GM21526 (cell line): Measurements from ENCODE around the gene ST8SIA1.

Experiments
- ATAC-seq: cut with Tn5 transposase; IDR thresholded peaks from one replicate; pipeline ENCODE4 v1.9.1; 2021; ENCODE audit warnings: moderate library complexity; ENCODE audit not compliant: unreplicated experiment, low FRiP score

Gene ST8SIA1

GRCh38 chr12:22284871-22285270 lies 49.6 kb downstream of the ST8SIA1 start:
- ATAC-seq: no peak

- no peak for ATAC-seq
Measured at GRCh38 chr12:22283508-22283907, 51.0 kb downstream of the ST8SIA1 start.

- ATAC-seq: no peak
Measured at GRCh38 chr12:22283006-22283506, 51.5 kb downstream of the ST8SIA1 start.

GRCh38 chr12:22282283-22282682 lies 52.2 kb downstream of the ST8SIA1 start:
- ATAC-seq: no peak

- no peak for ATAC-seq
Measured at GRCh38 chr12:22276867-22277266, 57.6 kb downstream of the ST8SIA1 start.

- ATAC-seq: no peak
Measured at GRCh38 chr12:22276313-22276712, 58.2 kb downstream of the ST8SIA1 start.

- no peak for ATAC-seq
Measured at GRCh38 chr12:22275843-22276242, 58.7 kb downstream of the ST8SIA1 start.

GRCh38 chr12:22272335-22273151 lies 62.0 kb downstream of the ST8SIA1 start:
- no peak for ATAC-seq

GRCh38 chr12:22271023-22271422 lies 63.5 kb downstream of the ST8SIA1 start:
- ATAC-seq: no peak

- ATAC-seq: no peak
Measured at GRCh38 chr12:22268973-22269372, 65.5 kb downstream of the ST8SIA1 start.

GRCh38 chr12:22268406-22268805 lies 66.1 kb downstream of the ST8SIA1 start:
- ATAC-seq: no peak

- no peak for ATAC-seq
Measured at GRCh38 chr12:22266101-22266500, 68.4 kb downstream of the ST8SIA1 start.

- ATAC-seq: no peak
Measured at GRCh38 chr12:22264380-22264779, 70.1 kb downstream of the ST8SIA1 start.

- ATAC-seq: no peak
Measured at GRCh38 chr12:22262309-22262708, 72.2 kb downstream of the ST8SIA1 start.

- ATAC-seq: no peak
Measured at GRCh38 chr12:22257100-22257499, 77.4 kb downstream of the ST8SIA1 start.

- ATAC-seq: no peak
Measured at GRCh38 chr12:22256605-22257004, 77.9 kb downstream of the ST8SIA1 start.

- no peak for ATAC-seq
Measured at GRCh38 chr12:22256041-22256441, 78.5 kb downstream of the ST8SIA1 start.

GRCh38 chr12:22255097-22255496 lies 79.4 kb downstream of the ST8SIA1 start:
- ATAC-seq: no peak

GRCh38 chr12:22254478-22254877 lies 80.0 kb downstream of the ST8SIA1 start:
- ATAC-seq: no peak

- ATAC-seq: no peak
Measured at GRCh38 chr12:22252057-22252456, 82.5 kb downstream of the ST8SIA1 start.

- ATAC-seq: no peak
Measured at GRCh38 chr12:22250762-22251161, 83.7 kb downstream of the ST8SIA1 start.

GRCh38 chr12:22248571-22249115 lies 85.9 kb downstream of the ST8SIA1 start:
- no peak for ATAC-seq
